ENCODE results near the gene NDUFS7. TPM values are rescaled to one million over a fixed set of nuclear protein-coding genes. Genes with fewer than 3 reads are reported as not detected.

Gene NDUFS7
- total and polyA plus RNA-seq, 7 donors, result 99.4 to 262 (median 156) TPM

DNA sequence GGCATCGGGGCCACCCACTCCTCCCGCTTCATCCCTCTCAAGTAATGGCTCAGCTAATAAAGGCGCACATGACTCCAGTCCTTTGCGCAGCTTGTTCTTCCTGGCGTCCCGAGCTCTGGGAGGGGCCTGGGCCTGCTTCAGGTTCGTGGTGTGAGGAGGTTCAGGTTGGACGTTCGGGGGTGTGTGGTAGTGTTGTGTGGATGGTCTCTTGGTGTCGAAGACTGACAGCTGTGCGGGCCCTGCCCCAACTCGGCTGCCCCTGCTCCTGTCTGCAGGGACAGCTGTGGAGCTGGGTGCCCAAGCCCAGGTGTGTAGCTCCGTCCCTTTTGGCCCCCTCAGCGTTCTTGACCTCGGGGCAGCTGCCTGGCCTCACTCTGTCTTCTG lies 56.7 kb downstream of the NDUFS7 start:
- TF ChIP-seq POLR2AphosphoS5 (IDR thresholded peaks at IDR 0.05) (no peak), POLR2A (IDR thresholded peaks at IDR 0.05) (no peak), EP300 (IDR thresholded peaks at IDR 0.05) (no peak)
- TF ChIP-seq, protein P1, sequence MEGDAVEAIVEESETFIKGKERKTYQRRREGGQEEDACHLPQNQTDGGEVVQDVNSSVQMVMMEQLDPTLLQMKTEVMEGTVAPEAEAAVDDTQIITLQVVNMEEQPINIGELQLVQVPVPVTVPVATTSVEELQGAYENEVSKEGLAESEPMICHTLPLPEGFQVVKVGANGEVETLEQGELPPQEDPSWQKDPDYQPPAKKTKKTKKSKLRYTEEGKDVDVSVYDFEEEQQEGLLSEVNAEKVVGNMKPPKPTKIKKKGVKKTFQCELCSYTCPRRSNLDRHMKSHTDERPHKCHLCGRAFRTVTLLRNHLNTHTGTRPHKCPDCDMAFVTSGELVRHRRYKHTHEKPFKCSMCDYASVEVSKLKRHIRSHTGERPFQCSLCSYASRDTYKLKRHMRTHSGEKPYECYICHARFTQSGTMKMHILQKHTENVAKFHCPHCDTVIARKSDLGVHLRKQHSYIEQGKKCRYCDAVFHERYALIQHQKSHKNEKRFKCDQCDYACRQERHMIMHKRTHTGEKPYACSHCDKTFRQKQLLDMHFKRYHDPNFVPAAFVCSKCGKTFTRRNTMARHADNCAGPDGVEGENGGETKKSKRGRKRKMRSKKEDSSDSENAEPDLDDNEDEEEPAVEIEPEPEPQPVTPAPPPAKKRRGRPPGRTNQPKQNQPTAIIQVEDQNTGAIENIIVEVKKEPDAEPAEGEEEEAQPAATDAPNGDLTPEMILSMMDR (IDR thresholded peaks at IDR 0.05), result no peak
- Histone ChIP-seq H3K4me3 (no peak overlapping the region), H3K27me3 (peaks cover 2 to 5% (median 2%) of the 10 kb centered on the region in 3 donors), H3K27ac (no peak overlapping the region), H3K36me3 (peaks cover 20 to 41% (median 26%) of the 10 kb centered on the region in 4 donors), H3K9me3 (no peaks in the 10 kb centered on the region), H3K4me1 (peaks cover 0 to 41% (median 36%) of the 10 kb centered on the region in 4 donors)
- DNase-seq, result no peak
- 85 to 91% methylated on average over 15 of the region's 15 CpGs for WGBS, 2 donors
- intact Hi-C loops (cut with DNase I), result no loop called here

DNA sequence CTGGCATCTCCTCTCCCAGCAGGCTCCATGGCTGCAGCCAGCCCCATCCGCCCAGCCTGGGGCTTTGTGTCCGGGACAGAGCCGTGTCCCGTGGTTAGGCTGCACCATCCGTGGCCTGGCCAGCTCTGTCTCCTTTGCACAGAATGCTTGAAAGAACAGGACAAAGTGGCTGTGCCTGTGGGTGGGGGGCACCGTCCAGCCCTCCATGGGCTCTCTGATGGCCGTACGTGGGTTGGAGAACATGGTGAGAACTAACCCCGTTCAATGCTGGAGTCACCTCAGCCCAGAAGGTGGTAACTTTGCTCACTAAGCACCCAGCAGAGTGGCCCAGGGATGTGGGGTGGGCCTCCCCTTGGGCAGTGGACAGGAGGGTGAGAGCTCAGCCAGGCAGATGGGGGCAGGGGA lies 57.3 kb downstream of the NDUFS7 start:
- Histone ChIP-seq H3K4me1 (peaks cover 0 to 47% (median 42%) of the 10 kb centered on the region in 4 donors), H3K27ac (no peak overlapping the region), H3K36me3 (peaks cover 20 to 36% (median 26%) of the 10 kb centered on the region in 4 donors), H3K4me3 (no peak overlapping the region), H3K9me3 (no peaks in the 10 kb centered on the region), H3K27me3 (peaks cover 8 to 11% (median 9%) of the 10 kb centered on the region in 3 donors)
- no peak for TF ChIP-seq POLR2A (IDR thresholded peaks at IDR 0.05)
- TF ChIP-seq, protein P1 (IDR thresholded peaks at IDR 0.05), result no peak
- no peak for DNase-seq
- 92% methylated on average over 9 of the region's 9 CpGs for WGBS, 2 donors
- intact Hi-C loops (cut with DNase I), result no loop called here

DNA sequence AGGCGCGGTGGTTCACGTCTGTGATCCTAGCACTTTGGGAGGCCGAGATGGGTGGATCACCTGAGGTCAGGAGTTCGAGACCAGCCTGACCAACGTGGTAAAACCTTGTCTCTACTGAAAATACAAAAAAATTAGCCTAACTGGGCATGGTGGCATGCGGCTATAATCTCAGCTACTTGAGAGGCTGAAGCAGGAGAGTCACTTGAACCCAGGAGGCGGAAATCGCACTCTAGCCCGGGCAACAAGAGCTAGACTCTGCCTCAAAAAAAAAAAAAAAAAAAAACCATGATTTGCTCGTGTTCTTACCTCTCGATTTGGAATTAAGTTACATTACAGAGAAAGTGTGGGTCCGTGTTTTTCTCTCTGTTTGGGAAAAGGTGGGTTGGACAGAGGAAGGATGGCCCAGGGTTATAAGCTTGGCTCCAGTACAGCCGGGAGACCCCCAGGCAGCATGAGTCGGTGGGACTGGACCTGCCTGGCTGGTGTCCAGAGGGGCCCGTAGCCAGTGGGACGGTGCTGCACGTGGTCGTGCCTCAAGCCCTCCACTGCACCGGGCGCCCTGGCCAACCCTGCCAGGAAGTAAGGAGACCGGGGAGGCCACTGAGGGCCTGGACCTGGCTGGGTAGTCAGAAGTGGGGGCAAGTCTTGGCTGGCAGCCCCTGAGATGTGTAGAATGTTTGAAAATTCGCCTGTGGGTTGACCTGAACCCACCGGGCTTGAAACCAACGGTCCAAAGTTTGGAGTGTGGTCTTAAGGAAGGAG lies 58.2 kb downstream of the NDUFS7 start:
- no peaks in the 10 kb centered on the region for H3K9me3 ChIP-seq
- 86 to 90% methylated on average over 25 of the region's 25 CpGs for WGBS, 2 donors
- no peak overlapping the region for H3K4me3 ChIP-seq
- peaks cover 16 to 19% (median 17%) of the 10 kb centered on the region in 3 donors for H3K27me3 ChIP-seq
- no peak for DNase-seq
- H3K36me3 ChIP-seq, result peaks cover 20 to 36% (median 26%) of the 10 kb centered on the region in 4 donors
- H3K27ac ChIP-seq, result no peak overlapping the region
- TF ChIP-seq POLR2A (IDR thresholded peaks at IDR 0.05) (no peak), POLR2AphosphoS5 (IDR thresholded peaks at IDR 0.05) (no peak), EP300 (IDR thresholded peaks at IDR 0.05) (no peak)
- TF ChIP-seq, protein P1 (IDR thresholded peaks at IDR 0.05), result no peak
- peaks cover 0 to 56% (median 51%) of the 10 kb centered on the region in 4 donors for H3K4me1 ChIP-seq
- intact Hi-C loops (cut with DNase I), result no loop called here

Other genes with a start within 250 kb of the NDUFS7 start
- gene SBNO2, start 209.6 kb upstream of the NDUFS7 start, total RNA-seq, result 10 to 100 TPM in 3 of 4 donors, 1 to 10 TPM in 1; 6.8 to 91.9 (median 14.7) TPM
- gene SBNO2, start 209.6 kb upstream of the NDUFS7 start, polyA plus RNA-seq, result 10 to 100 TPM; 11.4 to 75.0 (median 14.8) TPM
- 10 to 100 TPM; 36.4 to 51.0 (median 42.7) TPM for gene STK11, start 178.1 kb upstream of the NDUFS7 start, total RNA-seq
- gene STK11, start 178.1 kb upstream of the NDUFS7 start, polyA plus RNA-seq, result 10 to 100 TPM; 31.2 to 86.5 (median 41.8) TPM
- gene CBARP, start 145.9 kb upstream of the NDUFS7 start, total RNA-seq, result under 1 TPM in 3 of 4 donors, not detected in 1; 0.36 to 0.82 (median 0.81) TPM
- under 1 TPM in 1 of 3 donors, not detected in 2; 0.36 TPM for gene CBARP, start 145.9 kb upstream of the NDUFS7 start, polyA plus RNA-seq
- 100 to 1,000 TPM in 3 of 4 donors, 10 to 100 TPM in 1; 74.7 to 112 (median 104) TPM for gene ATP5F1D, start 142.2 kb upstream of the NDUFS7 start, total RNA-seq
- 100 to 1,000 TPM; 294 to 390 (median 352) TPM for gene ATP5F1D, start 142.2 kb upstream of the NDUFS7 start, polyA plus RNA-seq
- 10 to 100 TPM; 14.6 to 70.3 (median 15.4) TPM for gene MIDN, start 135.3 kb upstream of the NDUFS7 start, total RNA-seq
- 10 to 100 TPM; 42.1 to 87.0 (median 57.7) TPM for gene MIDN, start 135.3 kb upstream of the NDUFS7 start, polyA plus RNA-seq
- gene CIRBP, start 114.6 kb upstream of the NDUFS7 start, total RNA-seq, result 1,000 to 10,000 TPM in 1 of 4 donors, 100 to 1,000 TPM in 3; 602 to 1,004 (median 791) TPM
- 100 to 1,000 TPM; 129 to 455 (median 265) TPM for gene CIRBP, start 114.6 kb upstream of the NDUFS7 start, polyA plus RNA-seq
- 10 to 100 TPM; 24.7 to 49.3 (median 29.8) TPM for gene FAM174C, start 108.4 kb upstream of the NDUFS7 start, total RNA-seq
- 10 to 100 TPM; 37.0 to 87.8 (median 60.1) TPM for gene FAM174C, start 108.4 kb upstream of the NDUFS7 start, polyA plus RNA-seq
- gene EFNA2, start 98.0 kb upstream of the NDUFS7 start, total RNA-seq, result not detected
- 10 to 100 TPM; 23.4 to 40.6 (median 25.2) TPM for gene EFNA2, start 98.0 kb upstream of the NDUFS7 start, polyA plus RNA-seq
- 10 to 100 TPM in 3 of 4 donors, 1 to 10 TPM in 1; 7.8 to 16.6 (median 11.5) TPM for gene GAMT, start 17.6 kb downstream of the NDUFS7 start, total RNA-seq
- gene GAMT, start 17.6 kb downstream of the NDUFS7 start, polyA plus RNA-seq, result 1 to 10 TPM; 1.8 to 6.0 (median 5.7) TPM
- 10 to 100 TPM; 28.2 to 54.4 (median 42.2) TPM for gene DAZAP1, start 23.7 kb downstream of the NDUFS7 start, total RNA-seq
- gene DAZAP1, start 23.7 kb downstream of the NDUFS7 start, polyA plus RNA-seq, result 100 to 1,000 TPM in 1 of 3 donors, 10 to 100 TPM in 2; 51.1 to 132 (median 51.6) TPM
- gene RPS15, start 54.5 kb downstream of the NDUFS7 start, total RNA-seq, result 1,000 to 10,000 TPM; 3,601 to 5,641 (median 3,840) TPM
- 1,000 to 10,000 TPM; 2,516 to 4,453 (median 3,359) TPM for gene RPS15, start 54.5 kb downstream of the NDUFS7 start, polyA plus RNA-seq
- 1 to 10 TPM in 2 of 4 donors, under 1 TPM in 2; under 0.01 to 2.0 (median 0.91) TPM for gene APC2, start 66.2 kb downstream of the NDUFS7 start, total RNA-seq
- 1 to 10 TPM in 1 of 3 donors, not detected in 2; 1.2 TPM for gene APC2, start 66.2 kb downstream of the NDUFS7 start, polyA plus RNA-seq
- 10 to 100 TPM; 19.6 to 26.0 (median 22.2) TPM for gene C19orf25, start 95.3 kb downstream of the NDUFS7 start, total RNA-seq
- 10 to 100 TPM; 38.4 to 51.5 (median 48.3) TPM for gene C19orf25, start 95.3 kb downstream of the NDUFS7 start, polyA plus RNA-seq
- 1 to 10 TPM in 3 of 4 donors, under 1 TPM in 1; 0.99 to 5.0 (median 3.1) TPM for gene PCSK4, start 106.4 kb downstream of the NDUFS7 start, total RNA-seq
- 1 to 10 TPM in 2 of 3 donors, not detected in 1; 1.2 to 4.1 TPM for gene PCSK4, start 106.4 kb downstream of the NDUFS7 start, polyA plus RNA-seq
- gene REEP6, start 107.3 kb downstream of the NDUFS7 start, total RNA-seq, result 1 to 10 TPM in 2 of 4 donors, under 1 TPM in 1, not detected in 1; 0.33 to 2.9 (median 1.6) TPM
- 1 to 10 TPM in 2 of 3 donors, under 1 TPM in 1; 0.92 to 5.6 (median 2.4) TPM for gene REEP6, start 107.3 kb downstream of the NDUFS7 start, polyA plus RNA-seq
- gene ADAMTSL5, start 129.1 kb downstream of the NDUFS7 start, total RNA-seq, result 1 to 10 TPM in 2 of 4 donors, under 1 TPM in 2; 0.71 to 5.8 (median 1.8) TPM
- 1 to 10 TPM in 2 of 3 donors, not detected in 1; 1.6 to 1.8 TPM for gene ADAMTSL5, start 129.1 kb downstream of the NDUFS7 start, polyA plus RNA-seq
- gene PLK5, start 140.2 kb downstream of the NDUFS7 start, total RNA-seq, result under 1 TPM in 1 of 4 donors, not detected in 3; 0.36 TPM
- under 1 TPM in 1 of 3 donors, not detected in 2; 0.32 TPM for gene PLK5, start 140.2 kb downstream of the NDUFS7 start, polyA plus RNA-seq
- gene MEX3D, start 184.4 kb downstream of the NDUFS7 start, total RNA-seq, result 10 to 100 TPM in 3 of 4 donors, 1 to 10 TPM in 1; 7.4 to 16.1 (median 12.9) TPM
- gene MEX3D, start 184.4 kb downstream of the NDUFS7 start, polyA plus RNA-seq, result 10 to 100 TPM in 1 of 3 donors, 1 to 10 TPM in 2; 4.8 to 10.3 (median 5.1) TPM
- gene MBD3, start 209.0 kb downstream of the NDUFS7 start, total RNA-seq, result 10 to 100 TPM; 52.3 to 88.6 (median 71.3) TPM
- gene MBD3, start 209.0 kb downstream of the NDUFS7 start, polyA plus RNA-seq, result 100 to 1,000 TPM in 1 of 3 donors, 10 to 100 TPM in 2; 26.1 to 105 (median 33.0) TPM
- gene UQCR11, start 221.6 kb downstream of the NDUFS7 start, total RNA-seq, result 100 to 1,000 TPM in 3 of 4 donors, 10 to 100 TPM in 1; 81.1 to 176 (median 122) TPM
- 100 to 1,000 TPM; 158 to 339 (median 330) TPM for gene UQCR11, start 221.6 kb downstream of the NDUFS7 start, polyA plus RNA-seq

All from sigmoid colon (tissue), 7 donors.